ENCODE data around the gene SACM1L.

GRCh38 chr3:45739991-45740390 is 50.8 kb downstream of the SACM1L start:
- TF ChIP-seq SRF (IDR thresholded peaks at IDR 0.05; ENCODE audit: low read depth, low read length) (no peak), SIN3A (conservative IDR thresholded peaks at IDR 0.05 in 1 of 2, IDR thresholded peaks at IDR 0.05 in 1 of 2; ENCODE audit: low read depth in 1 of 2, low read length in 2 of 2) (no peak), POU5F1 (IDR thresholded peaks at IDR 0.05; ENCODE audit: low read depth, low read length) (no peak), CTCF (IDR thresholded peaks at IDR 0.05; ENCODE audit: control extremely low read depth in 1 of 3, insufficient read depth in 1 of 3, low read depth in 1 of 3, low read length in 3 of 3) (no peak), RFX5 (IDR thresholded peaks at IDR 0.05; ENCODE audit: borderline replicate concordance, low read depth, low read length) (no peak), MAFK (IDR thresholded peaks at IDR 0.05; ENCODE audit: low read depth, low read length) (no peak), RXRA (IDR thresholded peaks at IDR 0.05; ENCODE audit: insufficient read depth, low read depth, low read length) (no peak), ZNF274 (IDR thresholded peaks at IDR 0.05; ENCODE audit: borderline replicate concordance, extremely low read depth, low read length) (no peak)
- TF ChIP-seq, protein P1, sequence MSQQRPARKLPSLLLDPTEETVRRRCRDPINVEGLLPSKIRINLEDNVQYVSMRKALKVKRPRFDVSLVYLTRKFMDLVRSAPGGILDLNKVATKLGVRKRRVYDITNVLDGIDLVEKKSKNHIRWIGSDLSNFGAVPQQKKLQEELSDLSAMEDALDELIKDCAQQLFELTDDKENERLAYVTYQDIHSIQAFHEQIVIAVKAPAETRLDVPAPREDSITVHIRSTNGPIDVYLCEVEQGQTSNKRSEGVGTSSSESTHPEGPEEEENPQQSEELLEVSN (IDR thresholded peaks at IDR 0.05) = no peak

Measured in H1 (cell line).